Dendritic cell treated with granulocyte-macrophage colony-stimulating factor and Interleukin-4, amounts not matched to agents 40 ng/mL and 50 ng/mL, for 4 days (primary cell): Measurements from ENCODE around the gene SRGAP1.
"Not testable (repeated sequence)": the region's sequence is repeated elsewhere in the genome, so short reads cannot be mapped to it uniquely, and the experiment has no call there.

Source experiments
- H3K27ac Mint-ChIP-seq: one replicate; pipeline ENCODE4 v1.8.0; 2022; ENCODE audit warnings: mild to moderate bottlenecking, mixed read lengths
- H3K27me3 Mint-ChIP-seq: one replicate; pipeline ENCODE4 v1.8.0; 2022; ENCODE audit warnings: mild to moderate bottlenecking, mixed read lengths
- H3K36me3 Mint-ChIP-seq: one replicate; pipeline ENCODE4 v1.8.0; 2022; ENCODE audit warnings: low read depth, mixed read lengths
- H3K4me1 Mint-ChIP-seq: one replicate; pipeline ENCODE4 v1.8.0; 2022; ENCODE audit warnings: low read depth, mixed read lengths
- H3K4me3 Mint-ChIP-seq: one replicate; pipeline ENCODE4 v1.8.0; 2022; ENCODE audit warnings: mild to moderate bottlenecking, moderate library complexity, mixed read lengths
- H3K9me3 Mint-ChIP-seq: one replicate; pipeline ENCODE4 v1.8.0; 2022; ENCODE audit warnings: mixed read lengths
- intact Hi-C: fragments of 100-400 bp; cut with micrococcal nuclease; formaldehyde crosslinking; loops from one replicate; pipeline ENCODE4 v1.15.0; 2022

Gene SRGAP1

DNA sequence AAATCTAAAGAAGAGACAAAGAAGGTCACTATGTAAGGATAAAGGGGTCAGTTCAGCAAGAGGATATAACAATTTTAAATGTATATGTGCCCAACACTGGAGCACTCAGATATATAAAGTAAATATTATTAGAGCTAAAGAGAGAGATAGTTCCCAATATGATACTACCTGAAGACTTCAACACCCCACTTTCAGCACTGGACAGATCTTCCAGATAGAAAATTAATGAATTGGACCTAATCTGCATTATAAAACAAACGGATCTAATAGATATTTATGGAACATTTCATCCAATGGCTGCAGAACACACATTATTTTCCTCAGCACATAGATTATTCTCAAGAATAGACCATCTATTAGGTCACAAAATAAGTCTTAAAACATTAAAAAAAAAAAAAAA lies 24.1 kb upstream of the SRGAP1 start:
- Mint-ChIP-seq H3K27me3 (peaks cover 13% of the 10 kb centered on the region), H3K27ac (no peak overlapping the region)

DNA sequence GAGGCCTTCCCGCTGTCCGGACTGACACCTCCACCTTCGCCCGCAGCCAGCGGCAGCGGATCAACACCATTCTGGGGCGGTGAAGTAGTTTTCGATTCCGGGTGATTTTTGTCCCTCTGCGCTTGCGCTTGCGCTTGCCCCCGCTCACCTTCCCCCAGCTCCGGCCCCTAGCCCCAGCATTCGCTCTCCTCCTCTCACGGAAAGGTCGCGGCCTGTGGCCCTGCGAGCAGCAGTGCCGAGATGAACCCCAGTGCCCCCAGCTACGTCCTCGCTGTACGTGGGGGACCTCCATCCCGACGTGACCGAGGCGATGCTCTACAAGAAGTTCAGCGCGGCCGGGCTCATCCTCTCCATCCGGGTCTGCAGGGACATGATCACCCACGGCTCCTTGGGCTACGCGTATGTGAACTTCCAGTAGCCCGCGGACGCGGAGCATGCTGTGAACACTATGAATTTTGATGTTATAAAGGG lies 22.7 kb upstream of the SRGAP1 start:
- Mint-ChIP-seq H3K27me3 (peaks cover 13% of the 10 kb centered on the region), H3K4me1 (peaks cover 5% of the 10 kb centered on the region), H3K27ac (no peak overlapping the region), H3K36me3 (no peaks in the 10 kb centered on the region), H3K4me3 (peak overlapping the region; percentile 57), H3K9me3 (peaks cover 11% of the 10 kb centered on the region)
- intact Hi-C loops: no loop called here

More for the DNA sequence above, 24.1 kb upstream of the SRGAP1 start:
- peaks cover 11% of the 10 kb centered on the region for H3K9me3 Mint-ChIP-seq
- intact Hi-C loops: no loop called here
- no peaks in the 10 kb centered on the region for H3K36me3 Mint-ChIP-seq
- peaks cover 5% of the 10 kb centered on the region for H3K4me1 Mint-ChIP-seq
- no peak overlapping the region for H3K4me3 Mint-ChIP-seq

DNA sequence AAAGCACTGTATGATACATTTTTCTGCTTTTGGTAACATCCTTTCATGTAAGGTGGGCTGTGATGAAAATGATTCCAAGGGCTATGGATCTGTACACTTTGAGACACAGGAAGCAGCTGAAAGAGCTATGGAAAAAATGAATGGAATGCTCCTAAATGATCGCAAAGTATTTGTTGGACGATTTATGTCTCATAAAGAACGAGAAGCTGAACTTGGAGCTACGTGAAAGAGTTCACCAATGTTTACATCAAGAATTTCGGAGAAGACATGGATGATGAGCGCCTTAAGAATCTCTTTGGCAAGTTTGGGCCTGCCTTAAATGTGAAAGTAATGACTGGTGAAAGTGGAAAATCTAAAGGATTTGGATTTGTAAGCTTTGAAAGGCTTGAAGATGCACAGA lies 22.1 kb upstream of the SRGAP1 start:
- H3K4me3 Mint-ChIP-seq: no peak overlapping the region
- peaks cover 11% of the 10 kb centered on the region for H3K9me3 Mint-ChIP-seq
- intact Hi-C loops: no loop called here
- peaks cover 5% of the 10 kb centered on the region for H3K4me1 Mint-ChIP-seq
- no peak overlapping the region for H3K27ac Mint-ChIP-seq
- peaks cover 13% of the 10 kb centered on the region for H3K27me3 Mint-ChIP-seq
- no peaks in the 10 kb centered on the region for H3K36me3 Mint-ChIP-seq

DNA sequence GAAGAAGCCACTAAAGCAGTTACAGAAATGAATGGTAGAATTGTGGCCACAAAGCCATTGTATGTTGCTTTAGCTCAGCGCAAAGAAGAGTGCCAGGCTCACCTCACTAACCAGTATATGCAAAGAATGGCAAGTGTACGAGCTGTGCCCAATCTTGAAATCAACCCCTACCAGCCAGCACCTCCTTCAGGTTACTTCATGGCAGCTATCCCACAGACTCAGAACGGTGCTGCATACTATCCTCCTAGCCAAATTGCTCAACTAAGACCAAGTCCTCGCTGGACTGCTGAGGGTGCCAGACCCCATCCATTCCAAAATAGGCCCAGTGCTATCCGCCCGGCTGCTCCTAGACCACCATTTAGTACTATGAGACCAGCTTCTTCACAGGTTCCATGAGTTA lies 21.5 kb upstream of the SRGAP1 start:
- H3K4me3 Mint-ChIP-seq: no peak overlapping the region
- H3K27me3 Mint-ChIP-seq: peaks cover 13% of the 10 kb centered on the region

DNA sequence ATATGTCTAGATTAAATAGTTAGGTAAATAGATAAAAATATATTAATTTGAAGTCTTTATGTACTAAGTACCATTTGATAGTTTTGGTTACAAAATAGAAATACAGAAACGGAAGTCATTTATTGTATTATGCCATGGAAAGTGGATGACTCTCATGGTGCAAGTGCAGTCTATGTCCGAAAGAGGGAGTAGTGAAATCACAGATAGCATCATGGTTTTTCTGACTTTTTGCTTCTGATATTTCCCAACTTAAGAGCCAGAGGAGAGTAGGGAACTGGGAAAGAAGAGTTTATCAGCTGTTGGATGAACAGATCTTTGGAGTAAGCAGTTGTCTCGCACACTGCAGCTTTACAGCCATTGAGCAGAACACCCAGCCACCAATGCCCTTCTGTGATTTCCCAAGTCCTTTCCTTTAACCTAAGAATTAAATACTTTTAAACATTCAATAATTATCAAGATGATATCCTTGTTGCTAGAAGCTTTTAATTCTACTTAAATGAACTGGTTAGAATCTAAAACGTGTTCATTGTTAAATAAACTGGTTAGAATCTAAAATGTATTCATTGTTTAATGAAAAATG lies 18.4 kb upstream of the SRGAP1 start:
- no peaks in the 10 kb centered on the region for H3K9me3 Mint-ChIP-seq
- H3K27ac Mint-ChIP-seq: no peak overlapping the region
- H3K36me3 Mint-ChIP-seq: no peaks in the 10 kb centered on the region
- H3K4me3 Mint-ChIP-seq: no peak overlapping the region
- intact Hi-C loops: loop anchor here (5.0 kb wide), 1 partner anchor 566 kb away; the partner anchor contains the start of gene C12orf56
- peaks cover 9% of the 10 kb centered on the region for H3K27me3 Mint-ChIP-seq
- H3K4me1 Mint-ChIP-seq: peaks cover 5% of the 10 kb centered on the region

More for the DNA sequence above, 21.5 kb upstream of the SRGAP1 start:
- Mint-ChIP-seq H3K9me3 (peaks cover 11% of the 10 kb centered on the region), H3K4me1 (peaks cover 5% of the 10 kb centered on the region), H3K27ac (no peak overlapping the region), H3K36me3 (no peaks in the 10 kb centered on the region)
- intact Hi-C loops: no loop called here

DNA sequence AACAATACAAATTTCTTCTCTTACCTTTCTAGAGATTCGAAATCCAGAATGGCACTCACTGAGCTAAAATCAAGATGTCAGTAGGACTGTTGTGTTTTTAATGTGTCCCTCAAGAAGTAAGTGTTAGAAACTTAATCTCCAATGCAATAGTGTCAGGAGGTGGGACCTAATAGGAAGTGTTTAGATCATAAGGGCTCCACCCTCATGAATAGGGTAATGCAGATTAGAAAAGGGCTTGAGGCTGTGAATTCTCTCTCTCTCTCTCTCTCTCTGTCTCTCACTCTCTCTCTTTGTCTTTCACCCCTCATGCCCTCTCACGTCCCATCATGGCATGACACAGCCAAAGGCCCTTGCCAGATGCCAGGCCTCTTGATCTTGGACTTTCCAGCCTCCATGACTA lies 15.6 kb upstream of the SRGAP1 start:
- no peaks in the 10 kb centered on the region for H3K4me1 Mint-ChIP-seq
- intact Hi-C loops: loop anchor here (5.0 kb wide), 1 partner anchor 563 kb away; the partner anchor contains the start of gene C12orf56
- peaks cover 5% of the 10 kb centered on the region for H3K27me3 Mint-ChIP-seq
- H3K27ac Mint-ChIP-seq: no peak overlapping the region
- H3K36me3 Mint-ChIP-seq: no peaks in the 10 kb centered on the region
- no peak overlapping the region for H3K4me3 Mint-ChIP-seq
- H3K9me3 Mint-ChIP-seq: no peaks in the 10 kb centered on the region

DNA sequence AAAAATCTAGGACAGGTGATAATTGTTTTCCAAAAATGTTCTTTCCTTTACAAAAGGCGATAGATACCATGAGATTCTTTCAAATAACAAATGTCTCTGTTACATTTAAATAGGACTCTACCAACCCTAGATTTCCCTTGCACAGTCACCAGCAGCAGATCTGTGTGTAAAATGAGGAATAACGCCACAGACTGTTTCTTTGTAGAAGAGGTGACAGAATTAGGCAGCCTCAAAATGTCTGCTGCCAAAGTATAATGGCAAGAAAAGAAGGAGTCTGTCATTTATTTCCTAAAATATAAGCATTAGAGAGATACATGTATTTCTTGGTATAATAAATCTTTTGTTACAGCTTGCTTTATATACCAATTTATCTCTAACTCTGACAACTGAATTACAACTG lies 8.5 kb upstream of the SRGAP1 start:
- H3K36me3 Mint-ChIP-seq: no peaks in the 10 kb centered on the region
- intact Hi-C loops: no loop called here
- H3K27me3 Mint-ChIP-seq: peaks cover 9% of the 10 kb centered on the region
- H3K4me3 Mint-ChIP-seq: no peak overlapping the region
- H3K4me1 Mint-ChIP-seq: no peaks in the 10 kb centered on the region
- H3K9me3 Mint-ChIP-seq: no peaks in the 10 kb centered on the region
- no peak overlapping the region for H3K27ac Mint-ChIP-seq

DNA sequence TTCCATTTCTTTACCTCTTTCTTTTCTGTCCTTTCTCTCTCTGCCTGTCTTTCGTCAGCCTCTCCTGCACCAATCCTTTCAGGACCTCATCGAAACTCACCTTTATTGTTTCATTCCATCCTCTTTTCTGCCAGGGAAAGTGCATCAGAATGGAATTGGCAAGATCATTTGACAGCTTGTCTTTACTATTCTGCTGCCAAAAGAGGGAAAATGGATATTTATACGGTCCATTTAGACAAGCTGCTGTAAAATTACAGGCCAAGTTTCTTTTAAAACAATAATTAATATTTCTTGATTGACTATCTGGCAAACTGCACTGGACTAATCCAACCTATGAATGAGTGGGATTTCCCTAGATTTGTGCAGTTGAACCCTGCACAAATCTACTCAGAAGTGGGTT lies 7.6 kb upstream of the SRGAP1 start:
- Mint-ChIP-seq H3K27me3 (peaks cover 7% of the 10 kb centered on the region), H3K4me3 (no peak overlapping the region), H3K36me3 (no peaks in the 10 kb centered on the region), H3K27ac (no peak overlapping the region), H3K9me3 (no peaks in the 10 kb centered on the region), H3K4me1 (no peaks in the 10 kb centered on the region)
- intact Hi-C loops: no loop called here

DNA sequence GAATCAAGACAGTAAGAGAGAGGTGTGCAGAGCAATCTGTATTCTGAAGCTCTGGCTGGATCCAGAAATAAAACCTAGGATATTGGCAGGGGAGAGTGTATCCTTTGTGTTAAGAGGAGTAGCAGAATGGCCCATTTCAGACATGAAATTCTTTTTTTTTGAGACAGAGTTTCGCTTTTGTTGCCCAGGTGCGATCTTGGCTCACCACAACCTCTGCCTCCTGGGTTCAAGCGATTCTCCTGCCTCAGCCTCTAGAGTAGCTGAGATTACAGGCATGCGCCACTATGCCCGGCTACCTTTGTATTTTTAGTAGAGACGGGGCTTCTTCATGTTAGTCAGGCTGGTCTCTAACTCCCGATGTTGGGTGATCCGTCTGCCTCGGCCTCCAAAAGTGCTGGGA lies 6.1 kb upstream of the SRGAP1 start:
- H3K27ac Mint-ChIP-seq: no peak overlapping the region

DNA sequence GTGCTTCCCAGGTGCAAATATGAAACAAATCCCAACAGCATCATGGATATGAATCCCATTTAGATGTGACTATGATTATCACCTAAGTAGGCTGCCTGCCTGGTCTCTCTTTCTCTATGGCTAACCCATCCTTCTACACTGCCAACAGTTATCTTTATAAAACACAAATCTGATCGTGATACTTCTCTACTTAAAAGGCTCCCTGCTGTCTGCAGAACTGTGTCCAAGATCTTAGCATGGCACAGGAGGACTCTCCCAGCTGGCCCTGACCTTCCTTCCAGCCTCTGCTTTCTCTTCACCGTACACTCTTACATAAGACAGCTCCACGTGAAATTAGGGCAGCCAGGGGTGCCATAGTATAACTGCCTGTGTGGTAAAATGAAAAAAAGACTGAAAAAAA lies 3.5 kb upstream of the SRGAP1 start:
- intact Hi-C loops: loop anchor here (5.0 kb wide), 3 partner anchors 76 to 246 kb away; no protein-coding TSS in a partner anchor
- Mint-ChIP-seq H3K4me1 (peaks cover 12% of the 10 kb centered on the region), H3K36me3 (peaks cover 8% of the 10 kb centered on the region), H3K4me3 (no peak overlapping the region), H3K27ac (no peak overlapping the region), H3K9me3 (no peaks in the 10 kb centered on the region), H3K27me3 (peaks cover 19% of the 10 kb centered on the region)

More for the DNA sequence above, 6.1 kb upstream of the SRGAP1 start:
- no peaks in the 10 kb centered on the region for H3K36me3 Mint-ChIP-seq
- intact Hi-C loops: no loop called here
- no peak overlapping the region for H3K4me3 Mint-ChIP-seq
- no peaks in the 10 kb centered on the region for H3K9me3 Mint-ChIP-seq
- no peaks in the 10 kb centered on the region for H3K4me1 Mint-ChIP-seq
- peaks cover 12% of the 10 kb centered on the region for H3K27me3 Mint-ChIP-seq

DNA sequence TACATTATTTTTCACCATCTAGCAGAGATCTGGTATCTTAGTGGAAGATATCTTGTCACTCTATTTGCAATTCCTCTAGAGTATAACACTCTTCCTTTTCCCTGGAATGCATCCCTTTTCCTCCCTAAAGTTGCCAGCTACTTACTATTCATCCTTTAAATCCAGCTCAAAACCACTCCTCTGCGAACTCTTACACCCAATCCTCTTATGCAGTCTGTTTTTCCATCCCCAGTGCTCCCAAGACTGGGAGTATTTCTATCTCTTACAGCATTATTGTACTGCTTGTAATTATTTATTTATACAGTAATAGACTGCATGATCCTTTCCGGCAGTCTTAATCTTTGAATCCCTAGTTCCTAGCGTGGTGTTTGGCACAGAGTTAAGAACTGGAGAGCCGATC lies 2.9 kb upstream of the SRGAP1 start:
- intact Hi-C loops: loop anchor here (5.0 kb wide), 3 partner anchors 76 to 246 kb away; no protein-coding TSS in a partner anchor
- no peaks in the 10 kb centered on the region for H3K9me3 Mint-ChIP-seq
- H3K27ac Mint-ChIP-seq: no peak overlapping the region
- no peak overlapping the region for H3K4me3 Mint-ChIP-seq
- peaks cover 8% of the 10 kb centered on the region for H3K36me3 Mint-ChIP-seq
- peaks cover 16% of the 10 kb centered on the region for H3K4me1 Mint-ChIP-seq
- H3K27me3 Mint-ChIP-seq: peaks cover 19% of the 10 kb centered on the region

DNA sequence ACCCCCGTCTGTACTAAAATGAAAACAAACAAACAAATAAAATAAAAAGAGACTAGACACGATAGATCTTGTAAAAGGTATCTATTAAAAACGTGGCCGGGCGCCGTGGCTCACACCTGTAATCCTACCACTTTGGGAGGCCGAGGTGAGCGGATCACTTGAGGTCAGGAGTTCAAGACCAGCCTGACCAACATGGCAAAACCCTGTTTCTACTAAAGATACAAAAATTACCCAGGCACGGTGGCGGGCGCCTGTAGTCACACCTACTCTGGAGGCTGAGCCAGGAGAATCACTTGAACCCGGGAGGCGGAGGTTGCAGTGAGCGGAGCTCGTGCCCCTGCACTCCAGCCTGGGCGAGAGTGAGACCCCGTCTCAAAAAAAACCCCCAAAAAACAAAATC lies 1.8 kb upstream of the SRGAP1 start:
- Mint-ChIP-seq H3K4me1 (peaks cover 20% of the 10 kb centered on the region), H3K27me3 (peaks cover 18% of the 10 kb centered on the region)
- H3K9me3 Mint-ChIP-seq, H3K27ac Mint-ChIP-seq, H3K4me3 Mint-ChIP-seq, H3K36me3 Mint-ChIP-seq: not testable (repeated sequence)
- intact Hi-C loops: loop anchor here (1.0 to 5.0 kb wide), 4 partner anchors 75 to 339 kb away; no protein-coding TSS in a partner anchor

DNA sequence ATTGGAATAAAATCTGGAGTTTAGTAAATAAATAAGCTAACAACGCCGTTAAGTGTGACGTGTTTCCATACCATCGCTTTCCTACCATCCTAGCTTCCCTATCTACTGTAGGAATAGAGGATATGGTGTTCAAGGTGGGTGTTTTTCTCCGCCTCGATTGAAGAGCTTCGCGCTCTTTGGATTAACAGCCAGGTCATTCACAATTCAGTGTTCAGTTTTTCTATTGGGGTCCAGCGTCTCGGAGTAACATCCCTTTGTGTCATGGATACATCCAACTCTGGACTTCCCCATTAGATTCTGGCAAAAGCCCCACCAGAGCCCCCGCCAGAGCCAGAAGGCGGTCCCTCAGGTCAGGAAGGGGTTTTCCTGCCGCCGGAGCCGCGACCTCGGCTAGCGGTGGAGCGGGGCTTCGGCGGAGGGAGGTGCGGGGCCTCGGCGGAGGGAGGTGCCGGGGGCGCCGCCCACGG lies 1.2 kb upstream of the SRGAP1 start:
- intact Hi-C loops: loop anchor here (1.0 to 5.0 kb wide), 4 partner anchors 74 to 338 kb away; no protein-coding TSS in a partner anchor
- Mint-ChIP-seq H3K36me3 (peaks cover 8% of the 10 kb centered on the region), H3K4me3 (peak overlapping the region; percentile 100), H3K9me3 (no peaks in the 10 kb centered on the region), H3K27ac (no peak overlapping the region), H3K27me3 (peaks cover 16% of the 10 kb centered on the region), H3K4me1 (peaks cover 23% of the 10 kb centered on the region)

DNA sequence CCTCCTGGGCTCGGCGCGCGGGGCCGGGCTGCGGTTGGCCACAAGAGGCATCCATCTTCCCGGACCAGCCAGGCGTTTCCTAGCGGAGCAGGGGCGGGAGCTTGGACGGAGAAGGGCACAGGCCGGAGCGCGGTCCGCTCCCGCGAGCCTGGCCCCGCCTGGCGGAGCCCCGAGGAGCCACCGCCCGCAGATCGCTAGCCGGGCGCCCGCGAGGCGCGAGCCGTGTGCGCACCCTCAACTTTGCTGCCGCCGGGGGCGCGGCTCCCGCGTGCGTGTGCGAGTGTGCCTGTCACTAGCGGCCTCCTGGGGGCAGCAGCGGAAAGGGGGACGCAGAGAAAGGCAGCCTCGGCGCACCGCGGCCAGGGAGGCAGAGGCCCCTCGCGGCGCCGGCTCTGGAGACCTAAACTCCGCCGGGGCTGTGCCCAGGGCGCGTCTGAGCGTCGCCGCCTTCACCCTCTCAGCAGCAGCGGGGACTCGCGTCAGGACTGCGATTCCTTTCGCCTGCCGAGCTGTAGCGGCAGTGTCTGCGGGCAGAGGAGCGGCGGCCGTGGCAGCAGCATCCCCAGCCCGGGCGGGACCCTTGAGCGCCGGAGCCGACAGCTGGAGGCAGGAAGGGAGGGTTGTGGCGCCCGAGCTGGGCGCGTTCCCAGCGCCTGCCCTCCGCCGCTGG lies 644 bp upstream of the SRGAP1 start:
- Mint-ChIP-seq H3K4me3 (peak overlapping the region; percentile 100), H3K36me3 (peaks cover 8% of the 10 kb centered on the region), H3K27ac (peak overlapping the region; percentile 95), H3K4me1 (peaks cover 26% of the 10 kb centered on the region), H3K9me3 (no peaks in the 10 kb centered on the region), H3K27me3 (peaks cover 16% of the 10 kb centered on the region)
- intact Hi-C loops: loop anchor here (1.0 to 5.0 kb wide), 4 partner anchors 73 to 337 kb away; no protein-coding TSS in a partner anchor
